Measurements from ENCODE around the gene SLN.

GRCh38 chr11:107716884-107717532 lies 5.2 kb upstream of the SLN start:
- TF ChIP-seq CTCF (conservative IDR thresholded peaks at IDR 0.05; ENCODE audit: low read depth, low read length) = no peak
- TF ChIP-seq EZH2 (IDR thresholded peaks at IDR 0.05; ENCODE audit: low read length, unreplicated experiment) = no peak
